A673 (cell line): Measurements from ENCODE around the gene PPP1R13B. TPM values are rescaled to one million over a fixed set of nuclear protein-coding genes. Genes with fewer than 3 reads are reported as not detected.

Source experiments
- BruUV-seq: library from RNA; stranded (reverse); fragments of 400-500 nt; replicated peaks from 2 replicates; lab custom pipeline; 2021; lab: Mats Ljungman, UMichigan
- CTCF ChIA-PET: fragments of 300-600 bp; sonication (Branson Sonifier 250); formaldehyde crosslinking; loops from one replicate; lab custom pipeline; 2022; ENCODE audit warnings: antibody characterized with exemption; lab: Charles Lee
- POLR2A ChIA-PET: fragments of 300-600 bp; sonication (Branson Sonifier 250); formaldehyde crosslinking; loops from one replicate; lab custom pipeline; 2022; ENCODE audit warnings: antibody characterized with exemption; ENCODE audit not compliant: low non-redundant PET; lab: Charles Lee
- DNase-seq: peaks from one replicate; pipeline ENCODE4 v3.0.0-alpha.2; 2015; ENCODE audit warnings: low spot score
- H3K27ac ChIP-seq: fragments of 200-600 bp; sonication (generic); 2 replicates; pipeline ENCODE4 v1.5.1; 2016; ENCODE audit warnings: mixed run types, low read depth, mild to moderate bottlenecking, mixed read lengths, antibody characterized with exemption, low read length; ENCODE audit not compliant: poor library complexity, severe bottlenecking
- H3K27me3 ChIP-seq: fragments of 200-600 bp; sonication (generic); replicated peaks from 2 replicates; pipeline ENCODE4 v1.6.1; 2017; ENCODE audit warnings: mixed run types, low read depth, mild to moderate bottlenecking, mixed read lengths, antibody characterized with exemption, low read length; ENCODE audit not compliant: insufficient read depth, poor library complexity
- H3K36me3 ChIP-seq: fragments of 200-600 bp; sonication (generic); 2 replicates; pipeline ENCODE4 v1.6.1; 2016; ENCODE audit warnings: mixed run types, mild to moderate bottlenecking, mixed read lengths, antibody characterized with exemption, low read length; ENCODE audit not compliant: insufficient read depth, poor library complexity, severe bottlenecking
- H3K4me1 ChIP-seq: fragments of 200-600 bp; sonication (generic); 2 replicates; pipeline ENCODE4 v1.6.1; 2017; ENCODE audit warnings: mixed run types, mild to moderate bottlenecking, mixed read lengths, antibody characterized with exemption, low read length; ENCODE audit not compliant: insufficient read depth, poor library complexity, severe bottlenecking
- H3K4me3 ChIP-seq: fragments of 200-600 bp; sonication (generic); 2 replicates; pipeline ENCODE4 v1.5.1; 2016; ENCODE audit warnings: low read depth, mixed run types, mild to moderate bottlenecking, mixed read lengths, low read length; ENCODE audit not compliant: poor library complexity, severe bottlenecking
- H3K9me3 ChIP-seq: fragments of 200-600 bp; sonication (generic); 2 replicates; pipeline ENCODE4 v1.6.1; 2016; ENCODE audit warnings: mixed run types, low read depth, mild to moderate bottlenecking, mixed read lengths, antibody characterized with exemption, low read length; ENCODE audit not compliant: poor library complexity, severe bottlenecking
- EZH2 ChIP-seq: fragments of 200-600 bp; sonication (generic); IDR thresholded peaks from 2 replicates; pipeline ENCODE4 v1.6.1; 2017; ENCODE audit warnings: borderline replicate concordance, low read depth, mild to moderate bottlenecking, mixed read lengths, antibody characterized with exemption, low read length; ENCODE audit not compliant: poor library complexity, severe bottlenecking
- intact Hi-C: fragments of 100-400 bp; cut with micrococcal nuclease; formaldehyde crosslinking; loops from one replicate; pipeline ENCODE4 v1.10.0; 2022; ENCODE audit not compliant: unreplicated experiment
- total RNA-seq: library from RNA; stranded (reverse); gene quantifications from 2 replicates; pipeline ENCODE4 v1.2.3, GENCODE V29; 2021
- TF ChIP-seq, protein P1 (sequence below): fragments of 300-800, 200-600 bp; sonication (generic); conservative IDR thresholded peaks from 2 replicates; pipeline ENCODE4 v1.5.1; 2017; ENCODE audit warnings: low read depth, mild to moderate bottlenecking, antibody characterized with exemption, low read length, moderate library complexity, mixed read lengths

Gene PPP1R13B
- total RNA-seq, 1 experiment from 2014 or later, result 4.8 TPM

DNA sequence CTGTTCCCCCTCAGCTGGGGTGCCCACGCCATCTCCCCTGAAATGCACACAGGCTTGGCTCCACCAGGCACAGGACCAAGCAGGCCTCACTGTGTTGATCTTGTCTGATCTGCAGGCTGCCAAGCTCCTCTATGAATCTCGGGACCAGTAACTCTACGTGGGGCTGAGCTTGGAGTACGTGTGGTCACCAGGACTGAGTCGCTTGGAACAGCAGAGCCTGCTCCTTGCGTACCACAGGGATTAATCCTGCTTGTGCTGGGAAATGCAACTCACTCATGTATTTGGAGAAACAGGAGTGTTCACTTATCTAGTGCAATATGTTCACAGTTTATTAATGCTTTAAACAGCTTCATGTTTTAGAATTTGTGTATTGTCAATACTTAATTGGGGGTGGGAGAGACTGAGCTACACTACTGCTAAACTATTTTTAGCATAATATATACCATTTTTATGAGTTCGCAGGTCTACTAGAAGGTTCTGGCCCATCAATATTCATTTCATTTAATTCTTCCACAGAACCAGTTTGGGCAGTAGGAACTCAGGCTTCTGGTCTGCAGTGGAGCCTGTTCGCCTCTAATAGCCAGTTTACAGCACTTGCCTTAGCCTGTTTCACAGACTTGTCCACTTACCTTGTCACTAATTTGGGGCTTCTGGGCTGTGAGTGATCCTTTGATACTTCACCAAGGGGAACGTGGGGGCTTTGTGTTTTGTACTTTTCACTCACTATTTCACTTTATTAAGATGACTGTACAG, 114.3 kb downstream of the PPP1R13B start:
- ChIA-PET CTCF (no interaction called here), POLR2A (no interaction called here)
- no peaks in the 10 kb centered on the region for H3K4me1 ChIP-seq
- no peak overlapping the region for H3K27ac ChIP-seq
- H3K36me3 ChIP-seq, result peaks cover 25% of the 10 kb centered on the region
- H3K4me3 ChIP-seq, result no peak overlapping the region
- no peak for DNase-seq
- H3K27me3 ChIP-seq, result no peaks in the 10 kb centered on the region
- BruUV-seq, result TSS peak; percentile 70
- no peaks in the 10 kb centered on the region for H3K9me3 ChIP-seq
- TF ChIP-seq EZH2, result no peak
- TF ChIP-seq, protein P1, sequence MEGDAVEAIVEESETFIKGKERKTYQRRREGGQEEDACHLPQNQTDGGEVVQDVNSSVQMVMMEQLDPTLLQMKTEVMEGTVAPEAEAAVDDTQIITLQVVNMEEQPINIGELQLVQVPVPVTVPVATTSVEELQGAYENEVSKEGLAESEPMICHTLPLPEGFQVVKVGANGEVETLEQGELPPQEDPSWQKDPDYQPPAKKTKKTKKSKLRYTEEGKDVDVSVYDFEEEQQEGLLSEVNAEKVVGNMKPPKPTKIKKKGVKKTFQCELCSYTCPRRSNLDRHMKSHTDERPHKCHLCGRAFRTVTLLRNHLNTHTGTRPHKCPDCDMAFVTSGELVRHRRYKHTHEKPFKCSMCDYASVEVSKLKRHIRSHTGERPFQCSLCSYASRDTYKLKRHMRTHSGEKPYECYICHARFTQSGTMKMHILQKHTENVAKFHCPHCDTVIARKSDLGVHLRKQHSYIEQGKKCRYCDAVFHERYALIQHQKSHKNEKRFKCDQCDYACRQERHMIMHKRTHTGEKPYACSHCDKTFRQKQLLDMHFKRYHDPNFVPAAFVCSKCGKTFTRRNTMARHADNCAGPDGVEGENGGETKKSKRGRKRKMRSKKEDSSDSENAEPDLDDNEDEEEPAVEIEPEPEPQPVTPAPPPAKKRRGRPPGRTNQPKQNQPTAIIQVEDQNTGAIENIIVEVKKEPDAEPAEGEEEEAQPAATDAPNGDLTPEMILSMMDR, result no peak
- intact Hi-C loops, result no loop called here

DNA sequence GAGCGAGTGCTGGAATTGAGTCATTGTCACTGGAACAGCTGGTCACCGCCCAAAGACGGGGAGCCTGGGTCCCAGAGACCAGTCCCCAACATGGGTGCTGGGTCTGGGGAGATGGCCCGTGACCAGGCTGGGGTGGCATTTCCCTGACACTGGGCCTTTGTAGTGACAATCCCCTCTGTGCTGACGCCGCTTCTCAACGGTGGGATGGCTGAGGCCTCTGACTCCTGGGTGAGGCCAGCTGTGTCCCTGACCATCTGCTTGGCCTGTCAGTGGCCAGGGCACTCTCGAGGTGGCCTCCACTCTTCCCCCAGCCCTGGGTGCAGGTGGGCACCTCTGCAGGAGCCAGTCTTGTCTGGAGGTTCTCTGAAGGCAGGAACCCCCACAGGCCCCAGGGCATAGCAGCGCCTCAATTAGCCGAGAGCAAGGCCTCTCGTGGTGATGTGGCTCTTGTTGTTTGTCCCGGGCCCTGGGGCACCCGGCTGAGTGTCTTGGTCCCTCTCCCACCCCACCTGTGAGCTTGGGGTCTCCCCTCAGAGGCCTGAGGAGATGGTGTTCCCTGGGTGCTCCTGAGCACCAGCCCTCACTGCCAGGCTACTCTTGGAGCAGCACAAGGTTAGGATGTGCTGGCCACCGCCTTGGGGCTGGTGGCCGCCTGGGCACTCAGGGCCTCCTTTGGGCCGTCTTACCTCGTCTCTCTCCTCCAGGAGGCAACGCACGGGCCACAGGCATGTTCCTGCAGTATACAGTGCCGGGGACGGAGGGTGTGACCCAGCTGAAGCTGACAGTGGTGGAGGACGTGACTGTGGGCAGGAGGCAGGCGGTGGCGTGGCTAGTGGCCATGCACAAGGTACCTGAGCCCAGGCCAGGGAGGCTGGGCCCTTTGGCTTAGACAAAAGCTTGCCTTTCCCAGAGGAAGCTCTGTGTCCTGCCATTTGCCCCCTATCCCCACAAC, 115.2 kb downstream of the PPP1R13B start:
- Histone ChIP-seq H3K36me3 (peaks cover 25% of the 10 kb centered on the region), H3K4me3 (no peak overlapping the region), H3K27me3 (no peaks in the 10 kb centered on the region), H3K9me3 (no peaks in the 10 kb centered on the region), H3K4me1 (no peaks in the 10 kb centered on the region), H3K27ac (no peak overlapping the region)
- DNase-seq, result no peak
- intact Hi-C loops, result no loop called here
- ChIA-PET POLR2A (no interaction called here), CTCF (no interaction called here)
- TF ChIP-seq EZH2, result no peak
- TF ChIP-seq, protein P1, result no peak
- BruUV-seq, result no TSS peak

DNA sequence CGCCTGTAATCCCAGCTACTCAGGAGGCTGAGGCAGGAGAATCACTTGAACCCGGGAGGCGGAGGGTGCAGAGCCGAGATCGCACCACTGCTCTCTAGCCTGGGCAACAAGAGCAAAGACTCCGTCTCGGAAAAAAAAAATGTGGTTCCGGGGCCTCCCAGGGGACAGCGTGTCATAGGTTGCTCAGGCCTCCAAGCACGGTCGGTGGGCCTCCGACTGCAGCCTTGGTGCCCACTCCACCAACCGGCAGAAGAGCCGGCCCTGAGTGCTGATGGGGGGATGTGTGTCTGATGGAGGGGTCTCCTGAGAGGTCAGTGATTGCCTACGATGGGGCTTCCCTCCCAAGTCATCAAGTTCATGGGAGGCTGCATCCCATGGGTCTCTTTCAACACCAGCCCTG, 115.9 kb downstream of the PPP1R13B start:
- Histone ChIP-seq H3K9me3 (no peaks in the 10 kb centered on the region), H3K4me3 (no peak overlapping the region), H3K4me1 (no peaks in the 10 kb centered on the region), H3K27ac (no peak overlapping the region), H3K36me3 (peaks cover 25% of the 10 kb centered on the region), H3K27me3 (no peaks in the 10 kb centered on the region)
- TF ChIP-seq, protein P1, result no peak
- no peak for TF ChIP-seq EZH2
- intact Hi-C loops, result no loop called here
- ChIA-PET CTCF (interaction anchor here (0.7 kb wide), 1 partner anchor 1770 kb away, joined by 3 read pairs; no protein-coding TSS in a partner anchor), POLR2A (no interaction called here)
- DNase-seq, result no peak
- BruUV-seq, result no TSS peak
